WTC11 (cell line): Measurements from ENCODE around the gene CISD3. TPM values are rescaled to one million over a fixed set of nuclear protein-coding genes. Genes with fewer than 3 reads are reported as not detected.

ENCODE experiments used
- ATAC-seq: fragments of 200-7000 bp; cut with Tn5 transposase; 2 replicates; pipeline ENCODE4 v1.10.0; 2021; ENCODE audit warnings: mild to moderate bottlenecking, moderate library complexity
- CTCF ChIA-PET: fragments of 300-600 bp; sonication (Branson Sonifier 250); formaldehyde crosslinking; loops from one replicate; lab custom pipeline; 2021; ENCODE audit warnings: antibody characterized with exemption; lab: Charles Lee
- POLR2A ChIA-PET: fragments of 350-600 bp; sonication (Branson Sonifier 250); formaldehyde crosslinking; loops from one replicate; lab custom pipeline; 2021; ENCODE audit warnings: antibody characterized with exemption; lab: Charles Lee
- DNase-seq: peaks from one replicate; pipeline ENCODE4 v3.0.0; 2021; ENCODE audit warnings: low spot score
- H3K27ac Mint-ChIP-seq: 2 replicates; pipeline ENCODE4 v1.8.0; 2021; ENCODE audit warnings: mixed read lengths
- H3K27me3 Mint-ChIP-seq: 2 replicates; pipeline ENCODE4 v1.8.0; 2021; ENCODE audit warnings: low read depth, mild to moderate bottlenecking, moderate library complexity, mixed read lengths
- H3K36me3 Mint-ChIP-seq: 2 replicates; pipeline ENCODE4 v1.8.0; 2021; ENCODE audit warnings: mixed read lengths
- H3K4me1 Mint-ChIP-seq: 2 replicates; pipeline ENCODE4 v1.8.0; 2022; ENCODE audit warnings: mixed read lengths
- H3K4me3 Mint-ChIP-seq: 2 replicates; pipeline ENCODE4 v1.8.0; 2021; ENCODE audit warnings: mild to moderate bottlenecking, moderate library complexity, mixed read lengths
- H3K9me3 Mint-ChIP-seq: 2 replicates; pipeline ENCODE4 v1.8.0; 2021; ENCODE audit warnings: mixed read lengths
- ATF6 ChIP-seq: sonication (generic); formaldehyde crosslinking; IDR thresholded peaks from 2 replicates; pipeline ENCODE4 v1.8.1; 2023; ENCODE audit warnings: mild to moderate bottlenecking, missing genetic modification reagents
- CREM ChIP-seq: sonication (generic); formaldehyde crosslinking; IDR thresholded peaks from 2 replicates; pipeline ENCODE4 v1.8.1; 2022; ENCODE audit warnings: mild to moderate bottlenecking, missing genetic modification reagents, moderate library complexity
- E2F4 ChIP-seq: sonication (generic); formaldehyde crosslinking; IDR thresholded peaks from 2 replicates; pipeline ENCODE4 v1.8.1; 2022; ENCODE audit warnings: low read depth, mild to moderate bottlenecking, moderate library complexity, missing genetic modification reagents, borderline replicate concordance
- E2F5 ChIP-seq: sonication (generic); formaldehyde crosslinking; IDR thresholded peaks from 2 replicates; pipeline ENCODE4 v1.8.1; 2022; ENCODE audit warnings: mild to moderate bottlenecking, moderate library complexity, missing genetic modification reagents
- FOXP4 ChIP-seq: sonication (generic); formaldehyde crosslinking; IDR thresholded peaks from 2 replicates; pipeline ENCODE4 v1.8.0; 2022; ENCODE audit warnings: mild to moderate bottlenecking, missing genetic modification reagents
- GABPB1 ChIP-seq: sonication (generic); formaldehyde crosslinking; IDR thresholded peaks from 2 replicates; pipeline ENCODE4 v1.8.1; 2023; ENCODE audit warnings: mild to moderate bottlenecking, missing genetic modification reagents
- HMGA2 ChIP-seq: fragments of 250-450 bp; sonication (Bioruptor Pico); IDR thresholded peaks from 2 replicates; pipeline ENCODE4 v1.4.0; 2021; ENCODE audit warnings: mild to moderate bottlenecking, moderate library complexity
- JAZF1 ChIP-seq: fragments of 250-450 bp; sonication (Bioruptor Pico); IDR thresholded peaks from 2 replicates; pipeline ENCODE4 v1.9.0; 2021; ENCODE audit warnings: moderate library complexity, mild to moderate bottlenecking, inconsistent platforms
- NR3C1 ChIP-seq: sonication (generic); formaldehyde crosslinking; conservative IDR thresholded peaks from 2 replicates; pipeline ENCODE4 v1.8.1; 2023; ENCODE audit warnings: low read depth, mild to moderate bottlenecking, missing genetic modification reagents
- OVOL2 ChIP-seq: fragments of 250-450 bp; sonication (Bioruptor Pico); IDR thresholded peaks from 2 replicates; pipeline ENCODE4 v1.9.0; 2021; ENCODE audit warnings: mild to moderate bottlenecking, borderline replicate concordance
- PRDM15 ChIP-seq: sonication (generic); formaldehyde crosslinking; IDR thresholded peaks from 2 replicates; pipeline ENCODE4 v1.8.0; 2022; ENCODE audit warnings: missing genetic modification reagents
- PRRX2 ChIP-seq: fragments of 250-450 bp; sonication (Bioruptor Pico); IDR thresholded peaks from 2 replicates; pipeline ENCODE4 v1.8.0; 2021; ENCODE audit warnings: mild to moderate bottlenecking
- RORB ChIP-seq: fragments of 250-450 bp; sonication (Bioruptor Pico); IDR thresholded peaks from 2 replicates; pipeline ENCODE4 v1.9.0; 2021; ENCODE audit warnings: mild to moderate bottlenecking
- SMAD4 ChIP-seq: sonication (generic); formaldehyde crosslinking; IDR thresholded peaks from 2 replicates; pipeline ENCODE4 v1.8.0; 2022; ENCODE audit warnings: mild to moderate bottlenecking, missing genetic modification reagents
- SOX15 ChIP-seq: fragments of 250-450 bp; sonication (Bioruptor Pico); IDR thresholded peaks from 2 replicates; pipeline ENCODE4 v1.9.0; 2021; ENCODE audit warnings: mild to moderate bottlenecking
- TCF7 ChIP-seq: sonication (generic); formaldehyde crosslinking; IDR thresholded peaks from 2 replicates; pipeline ENCODE4 v1.8.0; 2022; ENCODE audit warnings: mild to moderate bottlenecking, low read depth, missing genetic modification reagents, moderate library complexity
- USF1 ChIP-seq: sonication (generic); formaldehyde crosslinking; IDR thresholded peaks from 2 replicates; pipeline ENCODE4 v1.8.0; 2022; ENCODE audit warnings: mild to moderate bottlenecking, missing genetic modification reagents
- ZBTB43 ChIP-seq: sonication (generic); formaldehyde crosslinking; IDR thresholded peaks from 2 replicates; pipeline ENCODE4 v1.8.1; 2023; ENCODE audit warnings: mild to moderate bottlenecking, missing genetic modification reagents
- ZMAT4 ChIP-seq: fragments of 250-450 bp; sonication (Bioruptor Pico); IDR thresholded peaks from 2 replicates; pipeline ENCODE4 v1.9.0; 2021; ENCODE audit warnings: mild to moderate bottlenecking
- ZNF317 ChIP-seq: sonication (generic); formaldehyde crosslinking; IDR thresholded peaks from 2 replicates; pipeline ENCODE4 v1.8.1; 2023; ENCODE audit warnings: low read depth, mild to moderate bottlenecking, moderate library complexity, missing genetic modification reagents, borderline replicate concordance
- total RNA-seq: library from RNA; stranded (reverse); gene quantifications from 3 replicates; pipeline ENCODE4 v1.2.3, GENCODE V29; 2021

CISD3 gene
- total RNA-seq, 1 experiment from 2014 or later: 12.1 TPM

- POLR2A ChIA-PET: no interaction called here
- no peak for TF ChIP-seq FOXP4 (CRISPR knock-in tag)
- TF ChIP-seq GABPB1 (CRISPR knock-in tag): no peak
- TF ChIP-seq E2F4 (CRISPR knock-in tag): no peak
- TF ChIP-seq, all 79 proteins: peak for 0
- Mint-ChIP-seq H3K27ac (no peak overlapping the region), H3K4me3 (no peak overlapping the region), H3K27me3 (no peaks in the 10 kb centered on the region), H3K4me1 (no peaks in the 10 kb centered on the region), H3K9me3 (no peaks in the 10 kb centered on the region), H3K36me3 (peaks cover 74% of the 10 kb centered on the region)
- DNase-seq (no peak), ATAC-seq (no peak)
- CTCF ChIA-PET: no interaction called here
These were observed 43.1 kb downstream of the CISD3 start for GRCh38 chr17:38773258-38773657.

- DNase-seq (no peak), ATAC-seq (no peak)
- H3K27ac Mint-ChIP-seq: no peak overlapping the region
- CTCF ChIA-PET: interaction anchor here (2.0 kb wide), 1 partner anchor 16 kb away, joined by 6 read pairs; no protein-coding TSS in a partner anchor
- POLR2A ChIA-PET: no interaction called here
- no peak overlapping the region for H3K4me3 Mint-ChIP-seq
- H3K36me3 Mint-ChIP-seq: peaks cover 61% of the 10 kb centered on the region
- H3K4me1 Mint-ChIP-seq: no peaks in the 10 kb centered on the region
- no peaks in the 10 kb centered on the region for H3K27me3 Mint-ChIP-seq
- H3K9me3 Mint-ChIP-seq: no peaks in the 10 kb centered on the region
- no peak for TF ChIP-seq PRRX2 (CRISPR knock-in tag)
- no peak for TF ChIP-seq ATF6 (CRISPR knock-in tag)
- no peak for TF ChIP-seq TCF7 (CRISPR knock-in tag)
- TF ChIP-seq ZMAT4 (CRISPR knock-in tag): no peak
- no peak for TF ChIP-seq SOX15 (CRISPR knock-in tag)
- no peak for TF ChIP-seq SMAD4 (CRISPR knock-in tag)
- no peak for TF ChIP-seq PRDM15 (CRISPR knock-in tag)
- no peak for TF ChIP-seq ZBTB43 (CRISPR knock-in tag)
- TF ChIP-seq CREM (CRISPR knock-in tag): no peak
- TF ChIP-seq JAZF1 (CRISPR knock-in tag): no peak
- no peak for TF ChIP-seq NR3C1 (CRISPR knock-in tag)
- no peak for TF ChIP-seq OVOL2
- no peak for TF ChIP-seq HMGA2 (CRISPR knock-in tag)
- no peak for TF ChIP-seq USF1 (CRISPR knock-in tag)
- no peak for TF ChIP-seq ZNF317 (CRISPR knock-in tag)
- no peak for TF ChIP-seq RORB (CRISPR knock-in tag)
- no peak for TF ChIP-seq E2F5 (CRISPR knock-in tag)
These were observed 47.6 kb downstream of the CISD3 start for GRCh38 chr17:38777641-38778250.
